ENCODE measurements around the gene SCAMP4. TPM values are rescaled to one million over a fixed set of nuclear protein-coding genes. Genes with fewer than 3 reads are reported as not detected.

The SCAMP4 gene
- total RNA-seq, 1 donor from 2014 or later, result 76.9 TPM

DNA sequence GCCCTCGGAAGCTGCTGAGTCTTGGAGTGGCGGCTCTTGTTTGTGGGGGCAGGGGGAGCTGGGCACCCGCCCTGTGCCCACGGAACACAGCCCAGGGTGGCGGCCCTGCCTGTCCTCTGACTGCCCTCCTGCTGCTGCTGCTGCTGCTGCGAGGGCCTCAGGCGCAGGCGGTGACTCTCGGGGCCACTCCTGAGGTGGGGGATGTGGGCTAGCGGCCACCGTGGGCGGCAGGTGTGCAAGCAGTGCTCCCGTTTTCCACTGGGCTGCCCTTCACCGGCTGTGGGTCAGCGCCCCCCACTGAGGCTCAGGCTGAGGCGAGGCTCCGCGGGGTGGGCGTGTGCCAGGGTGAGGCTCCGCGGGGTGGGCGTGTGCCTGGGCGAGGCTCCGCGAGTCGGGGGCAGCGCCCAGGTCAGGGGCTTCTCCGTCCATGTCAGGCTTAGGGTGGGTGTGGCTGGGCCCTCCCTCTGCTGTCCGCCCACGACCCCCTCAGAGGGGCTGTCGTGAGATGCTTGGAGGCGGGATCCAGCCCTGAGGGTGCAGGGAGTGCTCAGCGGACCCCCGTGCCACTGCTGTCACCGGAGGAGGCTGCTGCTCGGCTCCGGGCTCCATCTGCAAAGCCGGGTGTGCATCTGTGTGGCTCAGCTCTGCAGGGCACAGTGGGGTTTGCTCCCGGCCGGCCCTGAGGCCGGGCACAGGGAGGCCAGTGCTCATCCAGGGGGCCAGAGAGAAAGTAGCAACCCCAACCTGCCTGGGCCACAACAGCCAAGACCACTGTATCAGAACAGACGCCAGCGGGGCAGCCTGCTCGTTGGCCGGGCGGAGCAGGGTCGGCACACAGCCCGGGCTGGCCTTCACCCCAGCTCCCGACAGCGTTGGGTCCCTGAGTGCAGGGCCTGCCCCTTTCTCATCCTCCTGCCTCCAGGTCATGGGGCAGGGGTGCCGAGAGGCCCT, 50.2 kb downstream of the SCAMP4 start:
- H3K9me3 Mint-ChIP-seq, result no peaks in the 10 kb centered on the region
- H3K27ac Mint-ChIP-seq, result no peak overlapping the region
- no peak overlapping the region for H3K4me3 Mint-ChIP-seq
- no peaks in the 10 kb centered on the region for H3K36me3 Mint-ChIP-seq
- TF ChIP-seq CTCF (conservative IDR thresholded peaks at IDR 0.05), result no peak
- no peaks in the 10 kb centered on the region for H3K27me3 Mint-ChIP-seq
- H3K4me1 Mint-ChIP-seq (ENCODE audit: unreplicated experiment), result peaks cover 4% of the 10 kb centered on the region
- no peak for DNase-seq (ENCODE audit: extremely low spot score, unreplicated experiment)

DNA sequence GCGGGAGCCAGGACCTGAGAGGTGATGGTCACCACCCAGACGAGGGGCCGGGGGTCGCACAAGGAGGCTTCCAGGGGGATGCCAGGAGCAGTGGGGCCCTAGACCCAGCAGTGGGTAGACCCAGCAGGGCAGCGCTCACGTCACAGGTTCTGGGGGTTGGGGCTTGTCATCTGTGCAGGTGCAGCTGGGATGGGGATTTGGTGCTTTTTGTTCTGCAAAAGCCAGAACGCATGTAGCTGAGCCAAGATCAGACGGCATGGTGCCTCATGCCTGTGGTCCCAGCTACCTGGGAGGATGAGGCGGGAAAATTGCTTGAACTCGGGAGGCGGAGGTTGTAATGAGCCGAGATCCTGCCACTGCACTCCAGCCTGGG, 50.9 kb downstream of the SCAMP4 start:
- H3K27ac Mint-ChIP-seq, result no peak overlapping the region
- H3K27me3 Mint-ChIP-seq, result no peaks in the 10 kb centered on the region
- H3K4me3 Mint-ChIP-seq, result no peak overlapping the region
- no peaks in the 10 kb centered on the region for H3K36me3 Mint-ChIP-seq
- no peak for TF ChIP-seq CTCF (conservative IDR thresholded peaks at IDR 0.05)
- peaks cover 4% of the 10 kb centered on the region for H3K4me1 Mint-ChIP-seq (ENCODE audit: unreplicated experiment)
- no peak for DNase-seq (ENCODE audit: extremely low spot score, unreplicated experiment)
- H3K9me3 Mint-ChIP-seq, result no peaks in the 10 kb centered on the region

DNA sequence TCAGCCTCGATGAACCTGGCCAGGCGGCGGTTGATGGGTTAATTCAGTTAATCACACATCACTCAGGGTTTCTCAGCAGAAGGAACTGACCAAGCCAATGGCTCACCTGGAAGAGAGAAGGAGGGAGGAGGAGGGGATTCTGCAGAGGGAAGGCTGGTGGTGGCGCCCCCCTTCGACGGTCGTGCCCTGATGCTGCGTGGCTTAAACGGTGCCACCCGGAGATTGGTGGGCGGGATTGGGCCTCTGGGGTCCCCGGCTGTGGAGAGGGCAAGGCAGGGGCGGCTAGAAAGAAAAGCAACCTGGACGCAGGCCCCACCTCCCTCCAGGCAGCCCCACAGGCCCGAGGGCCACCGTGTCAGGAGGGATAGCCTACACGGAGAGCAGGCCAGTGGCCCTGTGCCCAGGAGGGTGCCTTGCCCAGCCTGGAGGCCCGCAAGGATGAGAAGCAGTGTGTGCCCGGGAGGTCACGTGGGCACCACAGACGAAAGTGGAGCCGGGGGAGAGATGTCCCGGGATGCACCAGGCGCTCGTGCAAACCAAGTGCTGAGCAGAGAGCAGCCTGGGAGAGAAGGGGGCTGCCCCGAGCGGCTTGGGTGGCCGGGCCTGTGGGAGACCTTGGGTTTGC, 51.8 kb downstream of the SCAMP4 start:
- no peaks in the 10 kb centered on the region for H3K9me3 Mint-ChIP-seq
- DNase-seq (ENCODE audit: extremely low spot score, unreplicated experiment), result no peak
- no peak overlapping the region for H3K4me3 Mint-ChIP-seq
- no peak for TF ChIP-seq CTCF (conservative IDR thresholded peaks at IDR 0.05)
- H3K27me3 Mint-ChIP-seq, result no peaks in the 10 kb centered on the region
- H3K4me1 Mint-ChIP-seq (ENCODE audit: unreplicated experiment), result peaks cover 7% of the 10 kb centered on the region
- H3K36me3 Mint-ChIP-seq, result no peaks in the 10 kb centered on the region
- H3K27ac Mint-ChIP-seq, result no peak overlapping the region

DNA sequence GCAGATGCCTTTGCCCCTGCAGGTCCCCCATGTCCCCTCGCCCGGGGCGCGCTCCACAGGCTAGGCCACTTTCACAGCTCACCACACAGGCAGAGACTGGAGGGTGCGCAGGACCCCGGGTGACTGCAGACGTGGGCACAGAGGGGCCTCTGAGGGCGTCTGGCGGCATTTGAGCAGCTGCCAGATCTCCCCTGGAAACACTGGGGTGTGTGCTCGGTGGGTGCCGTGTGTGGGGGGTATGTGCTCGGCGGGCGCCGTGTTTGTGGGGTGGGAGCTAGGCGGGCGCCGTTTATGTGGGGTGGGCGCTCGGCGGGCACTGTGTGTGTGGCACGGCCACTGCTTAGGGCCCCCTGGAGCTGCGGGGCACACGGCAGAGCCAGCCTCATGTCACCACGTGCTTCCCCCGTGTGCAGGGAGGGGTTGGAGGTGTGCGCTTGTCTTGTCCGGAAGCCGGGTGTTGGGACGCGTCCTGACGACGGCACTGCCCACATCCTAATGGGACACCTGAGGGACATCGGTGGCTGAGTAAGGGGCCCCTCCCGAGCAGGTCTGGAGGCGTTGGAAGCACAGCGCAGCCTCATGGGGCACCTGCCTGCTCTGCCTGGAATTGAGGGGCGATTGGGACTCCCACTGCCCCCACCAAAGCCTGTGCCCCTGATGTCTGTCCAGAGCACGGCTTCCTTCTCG, 52.5 kb downstream of the SCAMP4 start:
- Mint-ChIP-seq H3K9me3 (no peaks in the 10 kb centered on the region), H3K36me3 (no peaks in the 10 kb centered on the region), H3K4me3 (no peak overlapping the region), H3K4me1 (ENCODE audit: unreplicated experiment) (peaks cover 7% of the 10 kb centered on the region), H3K27me3 (no peaks in the 10 kb centered on the region), H3K27ac (no peak overlapping the region)
- TF ChIP-seq CTCF (conservative IDR thresholded peaks at IDR 0.05), result no peak
- no peak for DNase-seq (ENCODE audit: extremely low spot score, unreplicated experiment)

DNA sequence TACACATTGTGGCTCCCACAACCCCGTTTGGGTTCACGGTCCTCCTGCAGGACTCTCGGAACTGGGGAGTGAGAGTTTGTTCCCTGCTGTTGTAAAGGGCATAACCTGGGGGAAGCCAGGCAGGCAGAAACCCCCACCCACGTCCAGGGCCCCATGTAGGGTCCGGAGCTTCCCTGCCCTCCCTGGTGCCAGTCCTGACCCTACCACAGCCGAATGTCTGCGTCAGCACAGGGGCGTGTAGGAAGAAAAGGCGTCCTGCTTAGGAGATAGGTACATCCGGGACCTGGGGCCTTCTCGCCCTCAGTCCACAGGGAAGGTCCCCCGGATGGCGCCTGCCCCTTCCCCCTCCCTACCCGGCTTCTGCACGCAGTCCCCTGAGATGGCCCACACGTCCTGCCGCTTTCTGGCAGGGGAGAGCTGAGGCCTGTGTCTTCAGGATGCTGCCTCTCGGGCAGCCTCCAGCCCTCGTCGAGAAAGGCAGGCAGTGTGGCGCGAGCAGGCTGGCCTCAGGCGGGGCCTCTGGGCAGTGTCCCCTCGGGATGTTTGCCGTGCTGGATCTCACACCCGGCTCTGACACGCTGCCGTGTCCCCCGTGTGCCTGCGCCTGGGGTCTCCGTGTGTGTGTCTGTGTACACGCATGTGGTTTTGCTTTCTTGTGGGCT, 54.9 kb downstream of the SCAMP4 start:
- H3K36me3 Mint-ChIP-seq, result no peaks in the 10 kb centered on the region
- no peak for TF ChIP-seq CTCF (conservative IDR thresholded peaks at IDR 0.05)
- H3K4me3 Mint-ChIP-seq, result no peak overlapping the region

More for the DNA sequence above, 54.9 kb downstream of the SCAMP4 start:
- no peaks in the 10 kb centered on the region for H3K9me3 Mint-ChIP-seq
- H3K27me3 Mint-ChIP-seq, result no peaks in the 10 kb centered on the region
- peaks cover 7% of the 10 kb centered on the region for H3K4me1 Mint-ChIP-seq (ENCODE audit: unreplicated experiment)
- DNase-seq (ENCODE audit: extremely low spot score, unreplicated experiment), result no peak
- no peak overlapping the region for H3K27ac Mint-ChIP-seq

All from type B pancreatic cell (in vitro differentiated cells).